HG02938 (cell line): Measurements from ENCODE around the gene STAT1.
"Not testable (repeated sequence)": the region's sequence is repeated elsewhere in the genome, so short reads cannot be mapped to it uniquely, and the experiment has no call there.

Experiments used
- ATAC-seq: cut with Tn5 transposase; IDR thresholded peaks from one replicate; pipeline ENCODE4 v1.9.1; 2021; ENCODE audit warnings: mild to moderate bottlenecking, moderate library complexity; ENCODE audit not compliant: unreplicated experiment

The STAT1 gene

DNA sequence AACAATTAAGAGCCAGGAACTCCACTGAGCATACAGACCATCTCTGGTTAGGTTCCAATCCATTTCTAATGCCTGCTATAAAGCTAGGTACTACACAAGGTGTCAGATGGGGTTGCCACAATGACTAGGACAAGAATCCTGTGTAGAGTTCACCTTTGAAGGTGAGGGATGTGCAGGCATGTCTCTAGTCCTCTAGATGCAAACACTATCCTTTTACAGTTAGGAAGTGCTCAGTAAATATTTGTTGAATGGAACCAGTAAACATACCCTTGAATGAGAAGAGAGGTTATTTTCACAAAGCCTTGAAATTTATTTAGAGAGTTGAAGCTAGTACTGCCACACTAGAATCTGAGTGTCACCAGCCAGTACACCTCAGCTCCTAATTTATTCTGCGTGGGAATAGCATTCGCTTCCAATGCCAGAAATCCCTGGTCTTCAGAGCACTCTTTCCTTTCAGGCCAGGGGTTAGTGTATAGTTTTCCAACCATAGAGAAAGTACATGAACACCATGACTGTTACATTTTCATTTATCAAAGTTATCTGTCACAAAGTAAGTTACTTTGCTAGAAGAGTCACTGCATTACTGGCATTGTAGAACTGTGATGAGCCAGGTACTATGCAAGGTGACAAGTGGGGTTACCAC lies 48.3 kb downstream of the STAT1 start:
- ATAC-seq: no peak

- ATAC-seq: no peak
Measured at GRCh38 chr2:190964170-190964795, 49.7 kb downstream of the STAT1 start.

- no peak for ATAC-seq
Measured at GRCh38 chr2:190963088-190963487, 50.9 kb downstream of the STAT1 start.

GRCh38 chr2:190961918-190962487 lies 52.0 kb downstream of the STAT1 start:
- no peak for ATAC-seq

DNA sequence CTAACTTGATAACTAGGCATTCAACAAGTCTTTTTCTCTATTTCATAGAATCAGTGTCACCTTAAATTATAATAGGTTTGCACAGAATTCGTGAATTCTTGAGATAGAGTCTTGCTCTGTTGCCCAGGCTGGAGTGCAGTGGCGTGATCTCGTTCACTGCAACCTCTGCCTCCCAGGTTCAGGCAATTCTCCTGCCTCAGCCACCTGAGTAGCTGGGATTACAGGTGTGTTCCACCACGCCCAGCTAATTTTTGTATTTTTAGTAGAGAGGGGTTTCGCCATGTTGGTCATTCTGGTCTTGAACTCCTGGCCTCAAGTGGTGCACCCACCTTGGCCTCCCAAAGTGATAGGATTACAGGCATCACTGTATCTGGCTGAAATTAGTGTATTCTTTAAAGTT lies 52.9 kb downstream of the STAT1 start:
- not testable (repeated sequence) for ATAC-seq

- ATAC-seq: no peak
Measured at GRCh38 chr2:190959911-190960788, 53.8 kb downstream of the STAT1 start.

- no peak for ATAC-seq
Measured at GRCh38 chr2:190953257-190953656, 60.7 kb downstream of the STAT1 start.

DNA sequence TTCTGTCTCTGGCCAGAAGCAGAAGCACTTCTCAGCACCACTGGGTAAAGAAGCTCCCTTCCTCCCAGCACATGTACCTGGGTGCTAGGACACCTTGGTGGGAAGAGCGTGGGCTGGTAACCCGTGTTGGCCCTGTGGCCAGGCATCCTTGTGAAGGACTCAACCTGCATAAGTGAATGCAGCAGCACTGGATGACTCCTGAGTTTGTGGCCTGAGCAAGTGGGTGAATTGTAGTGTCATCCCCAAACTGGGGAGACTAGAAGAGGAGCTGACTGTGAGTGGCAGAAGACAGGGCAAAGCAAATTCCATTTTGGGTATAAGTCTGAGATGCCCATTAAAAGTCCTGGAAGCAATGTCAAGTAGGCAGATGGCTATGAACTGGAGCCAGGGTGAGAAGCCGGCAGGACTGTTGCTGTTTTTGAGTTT lies 63.4 kb downstream of the STAT1 start:
- no peak for ATAC-seq

DNA sequence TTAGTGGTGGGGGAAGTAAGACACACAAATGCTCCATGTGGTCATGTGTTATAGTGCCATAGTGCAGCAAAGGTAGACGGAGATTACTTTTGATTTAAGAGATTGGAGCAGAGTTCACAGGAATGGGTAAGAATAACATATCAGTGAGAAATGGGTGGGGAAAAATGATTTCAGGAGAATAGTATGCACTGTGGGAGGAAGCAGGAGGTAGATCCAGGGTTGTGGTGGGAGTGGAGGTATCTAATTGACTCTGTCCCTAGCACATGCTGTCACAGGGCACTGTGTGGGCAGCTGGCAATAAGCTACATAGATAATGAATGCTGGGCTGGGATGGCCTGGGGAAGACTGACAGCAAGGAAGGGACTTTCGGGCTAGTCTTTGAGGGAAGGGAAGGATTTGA lies 65.3 kb downstream of the STAT1 start:
- no peak for ATAC-seq

- peak; percentile 84 for ATAC-seq
Measured at GRCh38 chr2:190947711-190948251, 66.2 kb downstream of the STAT1 start.

DNA sequence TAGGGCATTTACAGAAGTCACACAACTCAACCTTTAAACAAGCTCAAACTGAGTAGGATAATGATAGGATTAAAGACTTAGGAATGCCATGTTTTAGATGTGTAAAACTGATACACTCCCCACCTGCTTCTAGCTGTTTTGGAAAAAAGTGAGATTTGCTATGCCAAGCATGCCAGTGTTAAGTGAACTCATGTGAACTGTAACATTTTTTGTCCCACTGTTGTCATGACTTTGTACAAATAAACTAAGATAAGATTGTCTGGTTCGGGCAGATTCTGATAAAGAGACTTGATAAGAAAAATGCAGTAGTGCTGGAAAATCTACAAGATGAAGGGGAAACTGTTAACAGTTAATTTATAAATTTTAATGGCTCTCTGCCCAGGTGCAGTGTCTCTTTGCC lies 66.8 kb downstream of the STAT1 start:
- ATAC-seq: no peak

DNA sequence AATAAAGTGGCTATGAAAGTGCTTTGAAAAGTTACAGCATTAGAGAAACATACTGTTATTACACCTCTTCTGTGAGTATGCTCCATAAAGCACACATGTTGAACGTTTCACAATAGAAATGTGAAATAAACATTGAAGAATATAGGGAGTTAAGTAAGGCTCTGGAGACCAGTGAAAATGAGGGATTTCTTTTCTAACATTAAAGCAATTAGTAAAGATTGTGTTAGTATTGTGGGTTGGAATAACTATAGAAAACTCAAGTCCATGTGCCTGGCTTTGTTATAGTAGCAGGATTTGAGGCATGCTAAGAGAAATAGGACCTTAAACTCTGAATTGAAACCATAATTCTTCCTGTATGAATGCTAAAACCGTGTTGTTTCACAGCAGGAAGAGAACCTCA lies 70.3 kb downstream of the STAT1 start:
- ATAC-seq: no peak

DNA sequence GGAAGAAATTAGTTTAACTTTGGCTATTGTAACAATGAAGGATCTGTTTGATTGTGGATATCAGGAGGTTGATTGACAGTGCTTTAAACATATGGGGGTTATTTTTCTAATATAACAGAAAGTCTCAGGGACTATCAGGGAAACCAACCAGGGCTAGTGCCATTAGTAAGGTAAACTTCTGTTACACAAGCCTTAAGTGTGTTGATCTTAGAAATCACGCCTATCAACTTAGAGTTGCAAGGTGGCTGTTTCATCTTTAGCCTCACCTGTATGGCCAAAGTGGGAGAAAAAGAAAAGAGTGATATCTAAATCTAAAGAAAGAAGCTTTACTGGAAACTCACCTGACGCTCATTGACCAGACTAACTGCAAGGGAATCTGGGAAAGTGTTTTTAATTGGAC lies 71.3 kb downstream of the STAT1 start:
- no peak for ATAC-seq

DNA sequence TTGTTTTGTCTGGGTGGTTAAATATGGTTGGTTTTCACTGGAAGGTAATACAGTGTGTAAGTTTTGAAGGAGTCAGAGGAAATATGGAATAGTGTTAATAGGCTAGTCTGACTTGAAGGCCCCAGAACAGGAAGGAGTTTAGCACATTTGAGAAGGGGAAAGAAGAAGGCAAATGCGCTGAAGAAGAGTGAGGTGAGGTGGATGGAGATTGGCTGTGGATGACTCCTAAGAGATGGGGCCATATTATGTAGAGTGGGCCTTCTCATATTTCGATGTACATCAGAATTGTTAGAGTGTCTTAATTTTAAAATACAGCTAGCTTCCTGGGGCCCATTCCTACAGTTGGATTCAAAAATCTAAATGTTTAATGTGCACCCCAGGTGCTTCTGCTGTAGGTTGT lies 72.4 kb downstream of the STAT1 start:
- ATAC-seq: no peak

- ATAC-seq: no peak
Measured at GRCh38 chr2:190940454-190940853, 73.5 kb downstream of the STAT1 start.

DNA sequence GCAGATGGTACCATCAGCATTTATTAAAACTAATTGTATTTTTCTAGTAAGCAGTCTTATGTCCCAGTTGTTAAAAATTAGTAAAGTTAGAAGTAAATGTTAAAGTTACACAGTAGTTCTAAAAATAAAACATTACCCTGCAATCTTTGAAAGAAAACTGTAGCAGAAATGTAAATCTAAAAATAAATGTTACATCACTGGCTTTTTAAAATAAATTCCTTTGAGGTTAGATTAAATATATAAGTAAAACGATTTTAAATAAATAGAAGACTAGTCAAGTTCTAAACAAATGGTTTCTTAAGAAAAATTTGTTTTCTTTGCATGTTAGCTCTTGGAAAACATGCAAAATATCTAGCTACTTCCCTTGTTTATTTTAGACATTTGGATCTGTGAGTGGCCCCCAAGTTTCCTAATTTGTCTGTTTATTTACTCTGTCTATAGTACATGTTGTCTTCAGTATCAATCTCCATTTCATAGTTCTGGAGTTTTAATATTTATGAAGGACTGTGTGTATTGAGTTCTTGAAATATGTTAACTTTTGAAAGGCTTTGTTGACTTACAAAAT lies 75.1 kb downstream of the STAT1 start:
- no peak for ATAC-seq

DNA sequence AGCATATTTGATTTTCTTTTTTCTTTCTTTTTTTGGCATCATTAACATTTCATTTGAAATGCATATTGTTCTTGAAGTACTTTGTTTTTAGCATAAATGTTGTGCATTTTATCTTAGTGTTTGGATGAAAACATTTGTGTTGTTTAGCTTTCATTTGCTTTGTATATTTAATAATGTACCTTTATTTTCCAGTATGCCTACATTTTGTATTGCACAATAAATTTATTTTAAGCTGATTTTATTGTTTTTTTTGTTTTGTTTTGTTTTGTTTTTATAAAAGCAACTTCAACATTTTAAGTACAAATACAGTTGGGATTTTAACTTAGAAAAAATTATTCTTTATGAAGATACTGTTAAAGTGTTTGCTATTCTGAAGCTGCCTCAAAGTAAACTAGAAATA lies 78.9 kb downstream of the STAT1 start:
- no peak for ATAC-seq

DNA sequence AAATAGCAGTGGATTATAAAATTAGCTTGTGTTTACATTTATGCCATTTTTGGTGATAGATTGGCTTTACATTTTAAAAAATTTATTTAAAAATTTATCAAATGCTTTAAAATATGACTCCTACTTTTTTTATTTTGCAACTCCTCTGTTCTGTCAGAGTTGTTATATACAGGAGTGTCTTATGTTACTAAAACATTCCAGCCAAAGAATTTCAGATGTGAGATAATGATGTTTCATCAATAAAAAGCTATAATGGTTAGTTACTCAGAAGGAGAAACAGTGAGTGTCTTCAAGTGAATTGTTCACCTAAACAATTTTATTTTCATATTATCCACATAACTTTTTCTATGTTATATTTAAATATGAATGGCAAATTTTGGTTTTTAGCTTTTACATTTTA lies 80.6 kb downstream of the STAT1 start:
- ATAC-seq: no peak

GRCh38 chr2:190932514-190932913 lies 81.5 kb downstream of the STAT1 start:
- ATAC-seq: no peak

- no peak for ATAC-seq
Measured at GRCh38 chr2:190930411-190930810, 83.6 kb downstream of the STAT1 start.

DNA sequence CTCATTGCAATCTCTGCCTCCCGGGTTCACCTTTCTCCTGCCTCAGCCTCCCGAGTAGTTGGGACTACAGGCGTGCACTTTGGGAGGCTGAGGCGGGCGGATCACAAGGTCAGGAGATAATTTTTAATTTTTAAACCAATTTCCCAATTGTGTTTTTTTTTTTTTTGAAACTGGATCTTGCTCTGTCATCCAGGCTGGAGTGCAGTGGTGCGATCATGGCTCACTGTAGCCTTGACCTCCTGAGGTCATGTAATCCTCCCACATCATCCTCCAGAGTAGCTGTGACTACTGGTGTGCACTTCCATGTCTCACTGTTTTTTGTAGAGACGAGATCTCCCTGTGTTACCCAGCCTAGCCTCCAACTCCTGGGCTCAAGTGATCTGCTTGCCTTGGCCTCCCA lies 84.1 kb downstream of the STAT1 start:
- ATAC-seq: no peak
